Ishikawa (cell line): ENCODE data around the gene LAMB4.

Experiments
- CREB1 ChIP-seq: IDR thresholded peaks from 2 replicates; pipeline ENCODE4 v1.6.1; 2012; ENCODE audit warnings: low read depth
- EP300 ChIP-seq: IDR thresholded peaks from 2 replicates; pipeline ENCODE4 v1.6.1; 2012; ENCODE audit warnings: borderline replicate concordance
- FOXM1 ChIP-seq: IDR thresholded peaks from 2 replicates; pipeline ENCODE4 v1.6.1; 2012; ENCODE audit warnings: low read depth, borderline replicate concordance
- MAX ChIP-seq: IDR thresholded peaks from 2 replicates; pipeline ENCODE4 v1.6.1; 2012
- NFIC ChIP-seq: IDR thresholded peaks from 2 replicates; pipeline ENCODE4 v1.6.1; 2012
- RAD21 ChIP-seq: IDR thresholded peaks from 2 replicates; pipeline ENCODE4 v1.6.1; 2012; ENCODE audit warnings: low read depth
- TAF1 ChIP-seq: IDR thresholded peaks from 2 replicates; pipeline ENCODE4 v1.6.1; 2012; ENCODE audit warnings: low read depth, mild to moderate bottlenecking
- YY1 ChIP-seq: IDR thresholded peaks from 2 replicates; pipeline ENCODE4 v1.6.1; 2012; ENCODE audit warnings: low read depth
- ZBTB7A ChIP-seq: IDR thresholded peaks from 2 replicates; pipeline ENCODE4 v1.6.1; 2012; ENCODE audit warnings: low read depth
- TF ChIP-seq, protein P1 (sequence below): IDR thresholded peaks from 2 replicates; pipeline ENCODE4 v1.6.1; 2012; ENCODE audit warnings: low read depth, mild to moderate bottlenecking

DNA sequence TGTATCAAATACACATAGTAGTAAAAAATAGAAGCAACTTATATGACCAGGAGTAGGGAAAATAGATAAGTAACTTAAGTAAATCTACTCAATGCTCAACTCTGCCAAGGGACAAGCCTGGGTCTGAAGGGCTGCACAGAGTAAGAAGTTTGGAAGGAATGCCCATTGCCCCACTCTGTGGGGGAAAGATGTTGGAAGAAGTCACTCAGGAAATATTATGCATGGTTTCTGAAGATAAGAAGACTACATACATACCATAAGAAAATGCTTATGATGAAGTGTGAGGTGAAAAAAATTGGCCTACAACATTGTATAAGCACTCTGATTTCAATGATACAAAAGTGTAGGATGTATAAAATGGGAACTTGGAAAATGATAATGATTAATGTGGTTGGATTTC lies 54.0 kb downstream of the LAMB4 start:
- no peak for TF ChIP-seq RAD21
- no peak for TF ChIP-seq TAF1
- no peak for TF ChIP-seq NFIC
- TF ChIP-seq, protein P1, sequence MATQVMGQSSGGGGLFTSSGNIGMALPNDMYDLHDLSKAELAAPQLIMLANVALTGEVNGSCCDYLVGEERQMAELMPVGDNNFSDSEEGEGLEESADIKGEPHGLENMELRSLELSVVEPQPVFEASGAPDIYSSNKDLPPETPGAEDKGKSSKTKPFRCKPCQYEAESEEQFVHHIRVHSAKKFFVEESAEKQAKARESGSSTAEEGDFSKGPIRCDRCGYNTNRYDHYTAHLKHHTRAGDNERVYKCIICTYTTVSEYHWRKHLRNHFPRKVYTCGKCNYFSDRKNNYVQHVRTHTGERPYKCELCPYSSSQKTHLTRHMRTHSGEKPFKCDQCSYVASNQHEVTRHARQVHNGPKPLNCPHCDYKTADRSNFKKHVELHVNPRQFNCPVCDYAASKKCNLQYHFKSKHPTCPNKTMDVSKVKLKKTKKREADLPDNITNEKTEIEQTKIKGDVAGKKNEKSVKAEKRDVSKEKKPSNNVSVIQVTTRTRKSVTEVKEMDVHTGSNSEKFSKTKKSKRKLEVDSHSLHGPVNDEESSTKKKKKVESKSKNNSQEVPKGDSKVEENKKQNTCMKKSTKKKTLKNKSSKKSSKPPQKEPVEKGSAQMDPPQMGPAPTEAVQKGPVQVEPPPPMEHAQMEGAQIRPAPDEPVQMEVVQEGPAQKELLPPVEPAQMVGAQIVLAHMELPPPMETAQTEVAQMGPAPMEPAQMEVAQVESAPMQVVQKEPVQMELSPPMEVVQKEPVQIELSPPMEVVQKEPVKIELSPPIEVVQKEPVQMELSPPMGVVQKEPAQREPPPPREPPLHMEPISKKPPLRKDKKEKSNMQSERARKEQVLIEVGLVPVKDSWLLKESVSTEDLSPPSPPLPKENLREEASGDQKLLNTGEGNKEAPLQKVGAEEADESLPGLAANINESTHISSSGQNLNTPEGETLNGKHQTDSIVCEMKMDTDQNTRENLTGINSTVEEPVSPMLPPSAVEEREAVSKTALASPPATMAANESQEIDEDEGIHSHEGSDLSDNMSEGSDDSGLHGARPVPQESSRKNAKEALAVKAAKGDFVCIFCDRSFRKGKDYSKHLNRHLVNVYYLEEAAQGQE = no peak
- TF ChIP-seq MAX = no peak
- no peak for TF ChIP-seq EP300
- no peak for TF ChIP-seq YY1
- no peak for TF ChIP-seq ZBTB7A
- no peak for TF ChIP-seq CREB1
- TF ChIP-seq FOXM1 = no peak
